Liver (tissue), 3 donors: ENCODE data around the gene AFTPH.

Source experiments
- EGR1 ChIP-seq, 2 donors: IDR thresholded peaks; 2 replicates each; pipeline ENCODE4 v1.6.1; 2016 to 2018; ENCODE audit warnings: antibody characterized with exemption in 2 of 2, low read depth in 2 of 2
- RAD21 ChIP-seq, 2 donors: IDR thresholded peaks; 2 replicates each; pipeline ENCODE4 v1.6.1; 2016; ENCODE audit warnings: antibody characterized with exemption in 2 of 2, mild to moderate bottlenecking in 2 of 2
- RXRA ChIP-seq, 2 donors: IDR thresholded peaks; 2 replicates each; pipeline ENCODE4 v1.6.1; 2017 to 2018; ENCODE audit warnings: antibody characterized with exemption in 2 of 2, mild to moderate bottlenecking in 1 of 2
- TF ChIP-seq, protein P1 (sequence below): fragments of 150-350 bp; IDR thresholded peaks from 2 replicates; pipeline ENCODE4 v1.5.1; 2017; ENCODE audit warnings: improper control_type of control experiment, low read depth, low read length; ENCODE audit not compliant: missing input control
- TF ChIP-seq, protein P2 (sequence below): IDR thresholded peaks from 2 replicates; pipeline ENCODE4 v1.6.1; 2016; ENCODE audit warnings: antibody characterized with exemption, mild to moderate bottlenecking
- donor health status: healthy.
- donor health status: healthy.

DNA sequence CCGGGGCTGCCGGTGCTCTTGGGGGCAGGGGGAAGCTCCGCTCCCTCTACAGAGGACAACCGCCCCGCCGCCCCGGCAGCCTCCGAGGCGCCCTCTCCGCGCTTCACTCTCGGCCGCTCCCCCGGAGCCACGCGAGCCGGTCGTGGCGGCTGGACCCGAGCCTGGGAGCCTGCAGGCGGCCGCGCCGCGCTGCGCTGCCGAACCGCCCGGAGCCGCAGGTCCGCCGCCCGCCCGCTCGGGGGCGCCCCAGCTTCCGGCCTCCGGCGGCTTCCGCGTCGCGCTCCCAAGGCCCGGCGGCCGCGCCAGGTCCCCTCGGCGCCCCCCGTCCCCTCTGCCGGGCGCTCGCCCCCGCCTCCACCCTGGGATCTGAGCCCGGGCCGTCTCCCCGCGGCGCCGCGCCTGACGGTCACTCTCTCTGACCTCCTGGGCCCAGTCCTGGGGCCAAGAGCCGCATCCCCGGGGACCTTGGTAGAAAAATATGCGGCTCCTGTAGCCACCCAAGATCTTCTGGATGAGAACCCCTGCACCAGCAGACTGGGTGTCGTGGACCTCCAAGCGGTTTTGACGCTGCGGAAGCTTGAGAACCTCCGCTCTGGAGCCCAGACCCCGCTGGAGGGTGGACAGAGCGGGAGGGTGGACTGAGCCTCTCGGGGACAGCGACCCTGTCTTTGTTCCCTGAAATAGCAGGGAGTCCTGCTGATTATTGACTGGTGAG is 85.3 kb downstream of the AFTPH start:
- no peak for TF ChIP-seq RAD21 (IDR thresholded peaks at IDR 0.05)
- TF ChIP-seq, protein P1, sequence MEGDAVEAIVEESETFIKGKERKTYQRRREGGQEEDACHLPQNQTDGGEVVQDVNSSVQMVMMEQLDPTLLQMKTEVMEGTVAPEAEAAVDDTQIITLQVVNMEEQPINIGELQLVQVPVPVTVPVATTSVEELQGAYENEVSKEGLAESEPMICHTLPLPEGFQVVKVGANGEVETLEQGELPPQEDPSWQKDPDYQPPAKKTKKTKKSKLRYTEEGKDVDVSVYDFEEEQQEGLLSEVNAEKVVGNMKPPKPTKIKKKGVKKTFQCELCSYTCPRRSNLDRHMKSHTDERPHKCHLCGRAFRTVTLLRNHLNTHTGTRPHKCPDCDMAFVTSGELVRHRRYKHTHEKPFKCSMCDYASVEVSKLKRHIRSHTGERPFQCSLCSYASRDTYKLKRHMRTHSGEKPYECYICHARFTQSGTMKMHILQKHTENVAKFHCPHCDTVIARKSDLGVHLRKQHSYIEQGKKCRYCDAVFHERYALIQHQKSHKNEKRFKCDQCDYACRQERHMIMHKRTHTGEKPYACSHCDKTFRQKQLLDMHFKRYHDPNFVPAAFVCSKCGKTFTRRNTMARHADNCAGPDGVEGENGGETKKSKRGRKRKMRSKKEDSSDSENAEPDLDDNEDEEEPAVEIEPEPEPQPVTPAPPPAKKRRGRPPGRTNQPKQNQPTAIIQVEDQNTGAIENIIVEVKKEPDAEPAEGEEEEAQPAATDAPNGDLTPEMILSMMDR: peak; percentile 63
- TF ChIP-seq, protein P2, sequence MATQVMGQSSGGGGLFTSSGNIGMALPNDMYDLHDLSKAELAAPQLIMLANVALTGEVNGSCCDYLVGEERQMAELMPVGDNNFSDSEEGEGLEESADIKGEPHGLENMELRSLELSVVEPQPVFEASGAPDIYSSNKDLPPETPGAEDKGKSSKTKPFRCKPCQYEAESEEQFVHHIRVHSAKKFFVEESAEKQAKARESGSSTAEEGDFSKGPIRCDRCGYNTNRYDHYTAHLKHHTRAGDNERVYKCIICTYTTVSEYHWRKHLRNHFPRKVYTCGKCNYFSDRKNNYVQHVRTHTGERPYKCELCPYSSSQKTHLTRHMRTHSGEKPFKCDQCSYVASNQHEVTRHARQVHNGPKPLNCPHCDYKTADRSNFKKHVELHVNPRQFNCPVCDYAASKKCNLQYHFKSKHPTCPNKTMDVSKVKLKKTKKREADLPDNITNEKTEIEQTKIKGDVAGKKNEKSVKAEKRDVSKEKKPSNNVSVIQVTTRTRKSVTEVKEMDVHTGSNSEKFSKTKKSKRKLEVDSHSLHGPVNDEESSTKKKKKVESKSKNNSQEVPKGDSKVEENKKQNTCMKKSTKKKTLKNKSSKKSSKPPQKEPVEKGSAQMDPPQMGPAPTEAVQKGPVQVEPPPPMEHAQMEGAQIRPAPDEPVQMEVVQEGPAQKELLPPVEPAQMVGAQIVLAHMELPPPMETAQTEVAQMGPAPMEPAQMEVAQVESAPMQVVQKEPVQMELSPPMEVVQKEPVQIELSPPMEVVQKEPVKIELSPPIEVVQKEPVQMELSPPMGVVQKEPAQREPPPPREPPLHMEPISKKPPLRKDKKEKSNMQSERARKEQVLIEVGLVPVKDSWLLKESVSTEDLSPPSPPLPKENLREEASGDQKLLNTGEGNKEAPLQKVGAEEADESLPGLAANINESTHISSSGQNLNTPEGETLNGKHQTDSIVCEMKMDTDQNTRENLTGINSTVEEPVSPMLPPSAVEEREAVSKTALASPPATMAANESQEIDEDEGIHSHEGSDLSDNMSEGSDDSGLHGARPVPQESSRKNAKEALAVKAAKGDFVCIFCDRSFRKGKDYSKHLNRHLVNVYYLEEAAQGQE: no peak
- no peak for TF ChIP-seq EGR1 (IDR thresholded peaks at IDR 0.05; ENCODE audit: low read depth in 2 of 2)
- no peak for TF ChIP-seq RXRA (IDR thresholded peaks at IDR 0.05)
